ENCODE measurements around the gene TRIL.

TRIL gene

DNA sequence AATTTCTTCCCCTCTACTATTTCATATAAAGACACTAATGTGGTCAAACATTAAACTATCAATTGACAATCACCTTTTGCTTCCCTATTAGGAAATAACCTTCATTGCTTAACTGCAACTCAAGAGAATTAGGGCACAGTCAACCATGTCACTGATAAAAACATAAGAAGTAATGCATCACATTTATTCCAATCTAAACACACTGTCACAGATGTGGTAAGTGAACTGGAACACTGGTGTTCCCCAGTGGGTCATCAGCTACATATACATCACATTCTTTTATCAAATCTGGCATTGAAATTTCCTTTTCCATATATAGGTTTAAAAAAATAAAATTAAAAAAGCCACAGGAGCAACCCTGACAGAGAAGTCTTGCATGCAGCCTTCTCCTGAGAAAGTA lies 3.7 kb downstream of the TRIL start (continued):
- TF ChIP-seq, protein P1, sequence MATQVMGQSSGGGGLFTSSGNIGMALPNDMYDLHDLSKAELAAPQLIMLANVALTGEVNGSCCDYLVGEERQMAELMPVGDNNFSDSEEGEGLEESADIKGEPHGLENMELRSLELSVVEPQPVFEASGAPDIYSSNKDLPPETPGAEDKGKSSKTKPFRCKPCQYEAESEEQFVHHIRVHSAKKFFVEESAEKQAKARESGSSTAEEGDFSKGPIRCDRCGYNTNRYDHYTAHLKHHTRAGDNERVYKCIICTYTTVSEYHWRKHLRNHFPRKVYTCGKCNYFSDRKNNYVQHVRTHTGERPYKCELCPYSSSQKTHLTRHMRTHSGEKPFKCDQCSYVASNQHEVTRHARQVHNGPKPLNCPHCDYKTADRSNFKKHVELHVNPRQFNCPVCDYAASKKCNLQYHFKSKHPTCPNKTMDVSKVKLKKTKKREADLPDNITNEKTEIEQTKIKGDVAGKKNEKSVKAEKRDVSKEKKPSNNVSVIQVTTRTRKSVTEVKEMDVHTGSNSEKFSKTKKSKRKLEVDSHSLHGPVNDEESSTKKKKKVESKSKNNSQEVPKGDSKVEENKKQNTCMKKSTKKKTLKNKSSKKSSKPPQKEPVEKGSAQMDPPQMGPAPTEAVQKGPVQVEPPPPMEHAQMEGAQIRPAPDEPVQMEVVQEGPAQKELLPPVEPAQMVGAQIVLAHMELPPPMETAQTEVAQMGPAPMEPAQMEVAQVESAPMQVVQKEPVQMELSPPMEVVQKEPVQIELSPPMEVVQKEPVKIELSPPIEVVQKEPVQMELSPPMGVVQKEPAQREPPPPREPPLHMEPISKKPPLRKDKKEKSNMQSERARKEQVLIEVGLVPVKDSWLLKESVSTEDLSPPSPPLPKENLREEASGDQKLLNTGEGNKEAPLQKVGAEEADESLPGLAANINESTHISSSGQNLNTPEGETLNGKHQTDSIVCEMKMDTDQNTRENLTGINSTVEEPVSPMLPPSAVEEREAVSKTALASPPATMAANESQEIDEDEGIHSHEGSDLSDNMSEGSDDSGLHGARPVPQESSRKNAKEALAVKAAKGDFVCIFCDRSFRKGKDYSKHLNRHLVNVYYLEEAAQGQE (tag by site-specific recombination; IDR thresholded peaks at IDR 0.05) = no peak
- TF ChIP-seq ZNF175 (tag by site-specific recombination; IDR thresholded peaks at IDR 0.05) (no peak), RBAK (tag by site-specific recombination; IDR thresholded peaks at IDR 0.05) (no peak), REPIN1 (tag by site-specific recombination; IDR thresholded peaks at IDR 0.05; ENCODE audit: low read depth) (no peak)
- TF ChIP-seq, protein P2, sequence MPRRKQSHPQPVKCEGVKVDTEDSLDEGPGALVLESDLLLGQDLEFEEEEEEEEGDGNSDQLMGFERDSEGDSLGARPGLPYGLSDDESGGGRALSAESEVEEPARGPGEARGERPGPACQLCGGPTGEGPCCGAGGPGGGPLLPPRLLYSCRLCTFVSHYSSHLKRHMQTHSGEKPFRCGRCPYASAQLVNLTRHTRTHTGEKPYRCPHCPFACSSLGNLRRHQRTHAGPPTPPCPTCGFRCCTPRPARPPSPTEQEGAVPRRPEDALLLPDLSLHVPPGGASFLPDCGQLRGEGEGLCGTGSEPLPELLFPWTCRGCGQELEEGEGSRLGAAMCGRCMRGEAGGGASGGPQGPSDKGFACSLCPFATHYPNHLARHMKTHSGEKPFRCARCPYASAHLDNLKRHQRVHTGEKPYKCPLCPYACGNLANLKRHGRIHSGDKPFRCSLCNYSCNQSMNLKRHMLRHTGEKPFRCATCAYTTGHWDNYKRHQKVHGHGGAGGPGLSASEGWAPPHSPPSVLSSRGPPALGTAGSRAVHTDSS (tag by site-specific recombination; IDR thresholded peaks at IDR 0.05) = no peak

DNA sequence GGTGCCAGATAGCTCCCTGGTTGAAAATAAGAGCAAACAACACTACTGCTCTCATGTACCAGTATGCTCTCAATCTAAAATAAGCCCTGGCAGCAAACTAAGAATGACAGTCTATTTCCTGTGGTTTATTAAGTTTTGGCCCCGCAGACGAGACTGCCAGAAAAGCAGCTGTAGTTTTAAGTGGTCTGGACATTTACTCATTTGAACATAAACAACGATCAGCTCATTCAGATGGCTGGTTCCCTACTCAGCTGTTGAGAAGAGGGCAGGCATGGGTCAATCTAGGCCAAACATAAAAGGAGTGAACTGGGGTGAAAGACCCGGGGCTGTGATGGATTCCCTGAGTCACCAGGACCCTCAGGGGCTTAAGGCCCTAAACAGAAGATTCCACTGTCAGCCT lies 4.5 kb downstream of the TRIL start:
- no peaks in the 10 kb centered on the region for H3K36me3 ChIP-seq (ENCODE audit: control insufficient read depth in 2 of 2, insufficient read depth in 1 of 2, low read length in 2 of 2)
- TF ChIP-seq ZXDB (tag by site-specific recombination; IDR thresholded peaks at IDR 0.05) (no peak), GLI2 (tag by site-specific recombination; IDR thresholded peaks at IDR 0.05; ENCODE audit: borderline replicate concordance, low read depth) (no peak), ZNF585B (tag by site-specific recombination; IDR thresholded peaks at IDR 0.05) (no peak), ZNF274 (IDR thresholded peaks at IDR 0.05; ENCODE audit: low read length) (no peak), ZNF274 (tag by site-specific recombination; IDR thresholded peaks at IDR 0.05; ENCODE audit: borderline replicate concordance) (no peak), ZBTB1 (tag by site-specific recombination; IDR thresholded peaks at IDR 0.05) (no peak), ZNF157 (tag by site-specific recombination; IDR thresholded peaks at IDR 0.05) (no peak)
- TF ChIP-seq, protein P3, sequence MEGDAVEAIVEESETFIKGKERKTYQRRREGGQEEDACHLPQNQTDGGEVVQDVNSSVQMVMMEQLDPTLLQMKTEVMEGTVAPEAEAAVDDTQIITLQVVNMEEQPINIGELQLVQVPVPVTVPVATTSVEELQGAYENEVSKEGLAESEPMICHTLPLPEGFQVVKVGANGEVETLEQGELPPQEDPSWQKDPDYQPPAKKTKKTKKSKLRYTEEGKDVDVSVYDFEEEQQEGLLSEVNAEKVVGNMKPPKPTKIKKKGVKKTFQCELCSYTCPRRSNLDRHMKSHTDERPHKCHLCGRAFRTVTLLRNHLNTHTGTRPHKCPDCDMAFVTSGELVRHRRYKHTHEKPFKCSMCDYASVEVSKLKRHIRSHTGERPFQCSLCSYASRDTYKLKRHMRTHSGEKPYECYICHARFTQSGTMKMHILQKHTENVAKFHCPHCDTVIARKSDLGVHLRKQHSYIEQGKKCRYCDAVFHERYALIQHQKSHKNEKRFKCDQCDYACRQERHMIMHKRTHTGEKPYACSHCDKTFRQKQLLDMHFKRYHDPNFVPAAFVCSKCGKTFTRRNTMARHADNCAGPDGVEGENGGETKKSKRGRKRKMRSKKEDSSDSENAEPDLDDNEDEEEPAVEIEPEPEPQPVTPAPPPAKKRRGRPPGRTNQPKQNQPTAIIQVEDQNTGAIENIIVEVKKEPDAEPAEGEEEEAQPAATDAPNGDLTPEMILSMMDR (tag by site-specific recombination; IDR thresholded peaks at IDR 0.05) = no peak
- CTCF ChIA-PET = interaction anchor here (0.8 to 6.0 kb wide), 5 partner anchors 12 to 143 kb away, joined by 4 to 86 read pairs (median 5); no protein-coding TSS in a partner anchor
- H3K4me3 ChIP-seq (ENCODE audit: low read depth, low read length) = no peak overlapping the region
- H3K4me1 ChIP-seq (ENCODE audit: control insufficient read depth, insufficient read depth, low read length) = no peaks in the 10 kb centered on the region
- H3K9me3 ChIP-seq (ENCODE audit: control insufficient read depth, insufficient read depth, low read depth, low read length) = no peaks in the 10 kb centered on the region
- H3K27ac ChIP-seq (ENCODE audit: extremely low read depth, low read depth, low read length) = no peak overlapping the region
- POLR2A ChIA-PET = no interaction called here

DNA sequence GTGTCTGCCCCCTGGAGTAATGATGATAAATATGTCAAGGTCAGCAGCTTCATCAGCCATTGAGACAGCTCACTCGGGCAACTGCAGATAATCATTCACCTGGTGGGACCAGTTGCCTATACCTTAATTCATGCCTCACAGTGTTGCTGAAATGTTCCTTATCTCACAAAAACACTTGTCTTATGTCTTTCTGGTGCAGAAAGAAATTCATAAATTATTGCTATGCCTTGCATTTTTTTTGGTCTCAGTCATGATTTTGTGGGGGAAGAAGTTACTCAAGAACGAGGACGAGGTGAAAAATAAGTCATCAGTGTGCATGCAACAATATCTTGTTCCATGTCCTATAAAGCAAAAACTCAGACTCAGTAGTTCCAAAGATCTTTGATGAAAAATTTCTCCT lies 16.0 kb downstream of the TRIL start:
- peaks cover 12% of the 10 kb centered on the region; the same call in 1 of the 2 replicates for H3K4me1 ChIP-seq (ENCODE audit: control insufficient read depth, insufficient read depth, low read length)
- H3K36me3 ChIP-seq (ENCODE audit: control insufficient read depth in 2 of 2, insufficient read depth in 1 of 2, low read length in 2 of 2) = no peaks in the 10 kb centered on the region
- ChIA-PET POLR2A (no interaction called here), CTCF (interaction anchor here (1.5 to 7.6 kb wide), 4 partner anchors 14 to 155 kb away, joined by 3 to 61 read pairs (median 14); no protein-coding TSS in a partner anchor)
- TF ChIP-seq ZNF660 (tag by site-specific recombination; IDR thresholded peaks at IDR 0.05) = no peak
- no peak for TF ChIP-seq ZNF350 (tag by site-specific recombination; IDR thresholded peaks at IDR 0.05)
- TF ChIP-seq ZNF10 (tag by site-specific recombination; IDR thresholded peaks at IDR 0.05) = no peak
- no peak for TF ChIP-seq ZNF639 (tag by site-specific recombination; IDR thresholded peaks at IDR 0.05)
- TF ChIP-seq, protein P4, sequence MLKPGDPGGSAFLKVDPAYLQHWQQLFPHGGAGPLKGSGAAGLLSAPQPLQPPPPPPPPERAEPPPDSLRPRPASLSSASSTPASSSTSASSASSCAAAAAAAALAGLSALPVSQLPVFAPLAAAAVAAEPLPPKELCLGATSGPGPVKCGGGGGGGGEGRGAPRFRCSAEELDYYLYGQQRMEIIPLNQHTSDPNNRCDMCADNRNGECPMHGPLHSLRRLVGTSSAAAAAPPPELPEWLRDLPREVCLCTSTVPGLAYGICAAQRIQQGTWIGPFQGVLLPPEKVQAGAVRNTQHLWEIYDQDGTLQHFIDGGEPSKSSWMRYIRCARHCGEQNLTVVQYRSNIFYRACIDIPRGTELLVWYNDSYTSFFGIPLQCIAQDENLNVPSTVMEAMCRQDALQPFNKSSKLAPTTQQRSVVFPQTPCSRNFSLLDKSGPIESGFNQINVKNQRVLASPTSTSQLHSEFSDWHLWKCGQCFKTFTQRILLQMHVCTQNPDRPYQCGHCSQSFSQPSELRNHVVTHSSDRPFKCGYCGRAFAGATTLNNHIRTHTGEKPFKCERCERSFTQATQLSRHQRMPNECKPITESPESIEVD (tag by site-specific recombination; IDR thresholded peaks at IDR 0.05) = no peak
- no peak for TF ChIP-seq ZNF621 (tag by site-specific recombination; IDR thresholded peaks at IDR 0.05)
- TF ChIP-seq ZNF366 (tag by site-specific recombination; conservative IDR thresholded peaks at IDR 0.05) = no peak
- TF ChIP-seq, protein P5, sequence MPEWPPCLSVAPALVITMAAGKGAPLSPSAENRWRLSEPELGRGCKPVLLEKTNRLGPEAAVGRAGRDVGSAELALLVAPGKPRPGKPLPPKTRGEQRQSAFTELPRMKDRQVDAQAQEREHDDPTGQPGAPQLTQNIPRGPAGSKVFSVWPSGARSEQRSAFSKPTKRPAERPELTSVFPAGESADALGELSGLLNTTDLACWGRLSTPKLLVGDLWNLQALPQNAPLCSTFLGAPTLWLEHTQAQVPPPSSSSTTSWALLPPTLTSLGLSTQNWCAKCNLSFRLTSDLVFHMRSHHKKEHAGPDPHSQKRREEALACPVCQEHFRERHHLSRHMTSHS (tag by site-specific recombination; IDR thresholded peaks at IDR 0.05) = no peak
- TF ChIP-seq ZNF112 (tag by site-specific recombination; IDR thresholded peaks at IDR 0.05) = no peak
- no peak for TF ChIP-seq KLF8 (tag by site-specific recombination; IDR thresholded peaks at IDR 0.05)
- H3K9me3 ChIP-seq (ENCODE audit: control insufficient read depth, insufficient read depth, low read depth, low read length) = no peaks in the 10 kb centered on the region
- no peak overlapping the region for H3K27ac ChIP-seq (ENCODE audit: extremely low read depth, low read depth, low read length)
- no peak overlapping the region for H3K4me3 ChIP-seq (ENCODE audit: low read depth, low read length)

All from HEK293 (cell line).